Effector memory CD4-positive, alpha-beta T cell (primary cell): Measurements from ENCODE around the gene THEM4.
"Not testable (repeated sequence)": the region's sequence is repeated elsewhere in the genome, so short reads cannot be mapped to it uniquely, and the experiment has no call there.

Source experiments
- DNase-seq, 3 donors: peaks; one replicate each; pipeline ENCODE4 v3.0.0-alpha.2; 2020
- H3K27ac ChIP-seq: 2 replicates; pipeline ENCODE4 v1.7.0; 2013; ENCODE audit warnings: mild to moderate bottlenecking, low read length, moderate library complexity; ENCODE audit not compliant: insufficient read depth, poor library complexity, severe bottlenecking
- H3K27me3 ChIP-seq: replicated peaks from 2 replicates; pipeline ENCODE4 v1.7.0; 2013; ENCODE audit warnings: mild to moderate bottlenecking, low read length; ENCODE audit not compliant: insufficient read depth, control insufficient read depth, poor library complexity, severe bottlenecking
- H3K36me3 ChIP-seq: 2 replicates; pipeline ENCODE4 v1.7.0; 2013; ENCODE audit warnings: mild to moderate bottlenecking, low read length, moderate library complexity; ENCODE audit not compliant: control insufficient read depth, insufficient read depth
- H3K4me1 ChIP-seq: 2 replicates; pipeline ENCODE4 v1.7.0; 2013; ENCODE audit warnings: low read length, mild to moderate bottlenecking; ENCODE audit not compliant: control insufficient read depth, insufficient read depth, poor library complexity, severe bottlenecking
- H3K4me3 ChIP-seq: 2 replicates; pipeline ENCODE4 v1.7.0; 2013; ENCODE audit warnings: low read length, low read depth, mild to moderate bottlenecking; ENCODE audit not compliant: insufficient read depth, poor library complexity, severe bottlenecking
- H3K9me3 ChIP-seq: 2 replicates; pipeline ENCODE4 v1.7.0; 2013; ENCODE audit warnings: mild to moderate bottlenecking, low read length, moderate library complexity; ENCODE audit not compliant: control insufficient read depth

The THEM4 gene

GRCh38 chr1:151883898-151884297 lies 25.4 kb downstream of the THEM4 start:
- H3K9me3 ChIP-seq, H3K36me3 ChIP-seq, H3K27me3 ChIP-seq, DNase-seq, H3K4me1 ChIP-seq, H3K4me3 ChIP-seq, H3K27ac ChIP-seq: not testable (repeated sequence)

- not testable (repeated sequence) for H3K4me1 ChIP-seq, H3K9me3 ChIP-seq, H3K27ac ChIP-seq, H3K36me3 ChIP-seq, H3K4me3 ChIP-seq, DNase-seq, H3K27me3 ChIP-seq
Measured at GRCh38 chr1:151882918-151883317, 26.4 kb downstream of the THEM4 start.

GRCh38 chr1:151882466-151882865 lies 26.8 kb downstream of the THEM4 start:
- DNase-seq, result no peak
- Histone ChIP-seq H3K27me3 (no peaks in the 10 kb centered on the region), H3K36me3 (peaks cover 1% of the 10 kb centered on the region), H3K27ac (no peak overlapping the region), H3K9me3 (no peaks in the 10 kb centered on the region), H3K4me3 (no peak overlapping the region), H3K4me1 (no peaks in the 10 kb centered on the region)

GRCh38 chr1:151881479-151881878 lies 27.8 kb downstream of the THEM4 start:
- Histone ChIP-seq H3K4me3 (no peak overlapping the region), H3K27ac (no peak overlapping the region), H3K36me3 (no peaks in the 10 kb centered on the region), H3K27me3 (no peaks in the 10 kb centered on the region), H3K4me1 (no peaks in the 10 kb centered on the region), H3K9me3 (no peaks in the 10 kb centered on the region)
- DNase-seq, result no peak

- H3K4me3 ChIP-seq, result no peak overlapping the region
- H3K27me3 ChIP-seq, result no peaks in the 10 kb centered on the region
- no peak for DNase-seq
- H3K4me1 ChIP-seq, result no peaks in the 10 kb centered on the region
- no peaks in the 10 kb centered on the region for H3K9me3 ChIP-seq
- no peak overlapping the region for H3K27ac ChIP-seq
- peaks cover 7% of the 10 kb centered on the region for H3K36me3 ChIP-seq
Measured at GRCh38 chr1:151875419-151876097, 33.8 kb downstream of the THEM4 start.

GRCh38 chr1:151872776-151873175 lies 36.5 kb downstream of the THEM4 start:
- not testable (repeated sequence) for DNase-seq, H3K4me1 ChIP-seq, H3K36me3 ChIP-seq, H3K4me3 ChIP-seq, H3K27ac ChIP-seq, H3K27me3 ChIP-seq, H3K9me3 ChIP-seq

GRCh38 chr1:151871284-151872030 lies 37.9 kb downstream of the THEM4 start:
- H3K27ac ChIP-seq, result no peak overlapping the region
- H3K4me1 ChIP-seq, result no peaks in the 10 kb centered on the region
- H3K9me3 ChIP-seq, result no peaks in the 10 kb centered on the region
- peaks cover 7% of the 10 kb centered on the region for H3K36me3 ChIP-seq
- no peak overlapping the region for H3K4me3 ChIP-seq
- no peaks in the 10 kb centered on the region for H3K27me3 ChIP-seq
- DNase-seq, result no peak

GRCh38 chr1:151868486-151868885 lies 40.8 kb downstream of the THEM4 start:
- H3K27me3 ChIP-seq, result no peaks in the 10 kb centered on the region
- H3K4me3 ChIP-seq, result no peak overlapping the region
- peaks cover under 1% of the 10 kb centered on the region for H3K36me3 ChIP-seq
- no peak overlapping the region for H3K27ac ChIP-seq
- no peaks in the 10 kb centered on the region for H3K9me3 ChIP-seq
- H3K4me1 ChIP-seq, result no peaks in the 10 kb centered on the region
- no peak for DNase-seq

- Histone ChIP-seq H3K4me3 (no peak overlapping the region), H3K36me3 (no peaks in the 10 kb centered on the region), H3K27me3 (no peaks in the 10 kb centered on the region), H3K9me3 (no peaks in the 10 kb centered on the region), H3K27ac (no peak overlapping the region), H3K4me1 (no peaks in the 10 kb centered on the region)
- no peak for DNase-seq
Measured at GRCh38 chr1:151867765-151868411, 41.4 kb downstream of the THEM4 start.

- H3K36me3 ChIP-seq, result no peaks in the 10 kb centered on the region
- H3K27ac ChIP-seq, result no peak overlapping the region
- H3K27me3 ChIP-seq, result no peaks in the 10 kb centered on the region
- no peaks in the 10 kb centered on the region for H3K4me1 ChIP-seq
- H3K9me3 ChIP-seq, result no peaks in the 10 kb centered on the region
- no peak overlapping the region for H3K4me3 ChIP-seq
- no peak for DNase-seq
Measured at GRCh38 chr1:151867321-151867720, 42.0 kb downstream of the THEM4 start.
